Measurements from ENCODE around the gene WNT2. TPM values are rescaled to one million over a fixed set of nuclear protein-coding genes. Genes with fewer than 3 reads are reported as not detected.
A peak's percentile ranks its signal among the peaks of the same experiment; 100 is the strongest.

WNT2 gene
- total RNA-seq, 1 donor from 2014 or later, result 9.0 TPM

DNA sequence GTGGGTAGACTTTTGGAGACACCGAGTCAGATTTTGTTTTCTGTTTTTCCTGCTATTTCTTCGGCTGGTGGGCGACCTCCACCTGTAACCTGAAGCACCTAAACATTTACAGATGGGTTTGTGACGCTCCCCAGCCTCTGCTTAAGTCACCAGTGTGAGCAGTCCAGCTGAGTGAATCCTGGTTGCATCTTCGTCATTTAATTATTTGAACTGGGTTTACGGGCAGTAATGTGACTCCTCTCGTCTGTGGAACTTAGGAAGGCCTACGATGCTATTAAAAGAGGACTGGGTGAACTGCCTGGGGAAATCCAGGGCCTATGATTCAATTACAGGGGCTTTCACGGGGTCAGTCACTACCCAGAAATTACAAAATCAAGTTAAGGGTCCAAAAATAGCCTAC is 52.5 kb downstream of the WNT2 start:
- H3K4me1 ChIP-seq, result no peaks in the 10 kb centered on the region
- TF ChIP-seq, protein P1, sequence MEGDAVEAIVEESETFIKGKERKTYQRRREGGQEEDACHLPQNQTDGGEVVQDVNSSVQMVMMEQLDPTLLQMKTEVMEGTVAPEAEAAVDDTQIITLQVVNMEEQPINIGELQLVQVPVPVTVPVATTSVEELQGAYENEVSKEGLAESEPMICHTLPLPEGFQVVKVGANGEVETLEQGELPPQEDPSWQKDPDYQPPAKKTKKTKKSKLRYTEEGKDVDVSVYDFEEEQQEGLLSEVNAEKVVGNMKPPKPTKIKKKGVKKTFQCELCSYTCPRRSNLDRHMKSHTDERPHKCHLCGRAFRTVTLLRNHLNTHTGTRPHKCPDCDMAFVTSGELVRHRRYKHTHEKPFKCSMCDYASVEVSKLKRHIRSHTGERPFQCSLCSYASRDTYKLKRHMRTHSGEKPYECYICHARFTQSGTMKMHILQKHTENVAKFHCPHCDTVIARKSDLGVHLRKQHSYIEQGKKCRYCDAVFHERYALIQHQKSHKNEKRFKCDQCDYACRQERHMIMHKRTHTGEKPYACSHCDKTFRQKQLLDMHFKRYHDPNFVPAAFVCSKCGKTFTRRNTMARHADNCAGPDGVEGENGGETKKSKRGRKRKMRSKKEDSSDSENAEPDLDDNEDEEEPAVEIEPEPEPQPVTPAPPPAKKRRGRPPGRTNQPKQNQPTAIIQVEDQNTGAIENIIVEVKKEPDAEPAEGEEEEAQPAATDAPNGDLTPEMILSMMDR (IDR thresholded peaks at IDR 0.05), result no peak
- ATAC-seq (no peak), DNase-seq (no peak)
- intact Hi-C loops (cut with DNase I), result no loop called here
- no peaks in the 10 kb centered on the region for H3K36me3 ChIP-seq
- H3K4me3 ChIP-seq, result no peak overlapping the region
- H3K27ac ChIP-seq, result no peak overlapping the region
- H3K9me3 ChIP-seq, result no peaks in the 10 kb centered on the region
- H3K27me3 ChIP-seq (ENCODE audit: low read depth), result no peaks in the 10 kb centered on the region

DNA sequence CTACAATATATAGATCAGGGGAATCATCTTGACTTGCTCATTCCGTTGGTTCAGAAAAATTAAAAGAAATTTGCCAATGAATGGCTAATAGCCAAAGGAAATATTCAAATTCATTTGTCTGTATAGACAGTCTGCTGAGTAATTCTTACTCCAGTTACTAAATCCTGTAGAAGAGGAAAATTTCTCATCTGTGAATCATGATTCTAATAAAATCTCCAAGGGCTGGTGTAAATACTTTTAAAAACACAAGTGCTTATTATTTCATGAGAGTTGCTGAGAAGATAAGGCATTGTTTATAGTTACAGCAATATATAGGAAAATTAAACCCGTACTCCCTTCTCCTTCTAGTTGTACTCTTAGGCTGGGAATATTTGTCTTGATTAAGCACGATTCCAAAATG is 53.0 kb downstream of the WNT2 start:
- no peaks in the 10 kb centered on the region for H3K36me3 ChIP-seq
- H3K27me3 ChIP-seq (ENCODE audit: low read depth), result no peaks in the 10 kb centered on the region
- H3K9me3 ChIP-seq, result no peaks in the 10 kb centered on the region
- TF ChIP-seq, protein P1 (IDR thresholded peaks at IDR 0.05), result no peak
- no peak for DNase-seq
- H3K4me1 ChIP-seq, result no peaks in the 10 kb centered on the region
- no peak overlapping the region for H3K27ac ChIP-seq
- intact Hi-C loops (cut with DNase I), result no loop called here
- no peak overlapping the region for H3K4me3 ChIP-seq
- peak; percentile 11 to 55 for ATAC-seq

DNA sequence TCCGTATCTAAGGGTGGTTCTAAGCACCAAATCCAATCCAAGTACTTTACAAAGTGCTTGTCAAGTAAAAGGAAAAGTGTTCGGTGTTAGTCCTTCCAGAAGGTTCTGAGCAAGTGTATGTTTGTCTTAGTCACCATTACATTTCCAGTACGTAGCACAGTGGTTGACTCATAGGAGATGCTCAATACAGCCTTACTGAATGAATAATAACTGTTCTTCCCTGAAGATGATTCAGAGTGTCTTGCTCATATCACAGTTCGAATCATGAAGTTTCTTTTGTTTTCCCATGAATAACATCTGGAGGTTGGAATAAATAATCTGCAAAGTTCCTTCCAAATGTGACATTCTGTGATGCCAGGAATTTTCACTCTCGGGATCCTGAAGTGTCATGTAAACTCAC is 53.4 kb downstream of the WNT2 start:
- no peak overlapping the region for H3K27ac ChIP-seq

DNA sequence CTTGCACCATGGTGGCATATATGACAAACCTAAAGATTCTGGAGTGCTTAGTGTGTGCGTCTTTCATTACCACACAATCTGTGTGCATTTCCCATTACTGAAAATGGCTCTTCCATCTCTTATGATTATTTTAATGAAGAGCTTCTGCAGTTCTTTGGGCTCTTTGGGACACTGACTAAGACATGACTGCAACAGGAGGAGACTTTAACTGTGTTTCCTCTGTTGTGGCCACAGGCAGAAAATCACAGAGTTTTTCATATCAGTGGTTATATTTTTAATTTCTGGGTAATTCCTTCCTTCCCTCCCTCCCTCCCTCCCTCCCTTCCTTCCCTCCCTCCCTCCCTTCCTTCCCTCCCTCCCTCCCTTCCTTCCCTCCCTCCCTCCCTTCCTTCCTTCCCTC is 58.1 kb downstream of the WNT2 start:
- TF ChIP-seq, protein P1 (IDR thresholded peaks at IDR 0.05), result no peak
- DNase-seq, result no peak
- Histone ChIP-seq H3K27ac (no peak overlapping the region), H3K4me3 (no peak overlapping the region), H3K4me1 (no peaks in the 10 kb centered on the region), H3K9me3 (no peaks in the 10 kb centered on the region), H3K27me3 (ENCODE audit: low read depth) (no peaks in the 10 kb centered on the region), H3K36me3 (no peaks in the 10 kb centered on the region)
- intact Hi-C loops (cut with DNase I), result no loop called here
- no peak for ATAC-seq

More for the DNA sequence above, 53.4 kb downstream of the WNT2 start:
- ATAC-seq, result peak; percentile 25 to 71
- H3K4me1 ChIP-seq, result no peaks in the 10 kb centered on the region
- no peak for DNase-seq
- intact Hi-C loops (cut with DNase I), result no loop called here
- H3K9me3 ChIP-seq, result no peaks in the 10 kb centered on the region
- no peaks in the 10 kb centered on the region for H3K27me3 ChIP-seq (ENCODE audit: low read depth)
- H3K36me3 ChIP-seq, result no peaks in the 10 kb centered on the region
- TF ChIP-seq, protein P1 (IDR thresholded peaks at IDR 0.05), result no peak
- no peak overlapping the region for H3K4me3 ChIP-seq

DNA sequence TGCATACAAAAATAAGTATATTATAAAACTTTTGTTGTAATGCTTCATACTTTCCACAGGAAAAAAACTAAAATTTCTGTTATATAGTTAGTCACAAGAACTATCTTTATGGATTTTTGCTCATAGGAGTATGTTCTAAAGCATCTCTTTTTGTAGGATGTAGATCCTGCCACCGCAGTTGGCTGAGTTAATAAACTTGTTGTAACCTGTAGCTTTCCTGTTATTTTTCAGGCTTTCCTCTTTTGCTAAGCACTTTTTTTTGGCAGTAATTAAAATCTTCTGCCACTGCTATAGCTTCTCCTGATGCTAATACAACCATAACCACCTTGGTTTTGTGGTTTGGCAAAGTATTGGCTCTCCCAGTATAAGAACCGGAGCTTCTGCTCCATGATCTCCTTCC is 60.3 kb downstream of the WNT2 start:
- no peaks in the 10 kb centered on the region for H3K36me3 ChIP-seq
- TF ChIP-seq, protein P1 (IDR thresholded peaks at IDR 0.05), result no peak
- H3K4me1 ChIP-seq, result no peaks in the 10 kb centered on the region
- H3K27ac ChIP-seq, result no peak overlapping the region
- H3K4me3 ChIP-seq, result no peak overlapping the region
- intact Hi-C loops (cut with DNase I), result no loop called here
- H3K9me3 ChIP-seq, result no peaks in the 10 kb centered on the region
- ATAC-seq (no peak), DNase-seq (no peak)
- H3K27me3 ChIP-seq (ENCODE audit: low read depth), result no peaks in the 10 kb centered on the region

DNA sequence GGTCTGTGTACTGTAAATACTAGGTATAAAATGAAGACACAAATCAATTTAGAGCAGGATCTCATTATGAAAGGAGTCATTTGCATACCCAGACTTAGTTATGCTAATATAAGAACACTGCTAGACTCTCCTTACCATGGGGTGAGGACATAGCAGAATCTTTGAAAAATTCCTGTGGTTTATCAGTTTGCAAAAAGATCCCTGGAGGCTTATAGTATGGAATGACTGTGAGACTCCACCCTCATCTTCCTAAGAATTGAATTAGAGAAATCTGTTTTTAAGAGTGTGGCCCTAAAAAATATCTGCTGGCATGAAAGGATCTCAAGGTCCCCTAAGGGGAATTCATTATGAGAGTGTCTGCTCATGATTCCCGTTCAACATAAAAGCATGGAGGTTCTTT is 63.2 kb downstream of the WNT2 start:
- H3K27ac ChIP-seq, result no peak overlapping the region
- no peaks in the 10 kb centered on the region for H3K9me3 ChIP-seq
- H3K27me3 ChIP-seq (ENCODE audit: low read depth), result no peaks in the 10 kb centered on the region
- DNase-seq (no peak), ATAC-seq (no peak)
- intact Hi-C loops (cut with DNase I), result no loop called here
- TF ChIP-seq, protein P1 (IDR thresholded peaks at IDR 0.05), result no peak
- H3K4me3 ChIP-seq, result no peak overlapping the region
- H3K36me3 ChIP-seq, result no peaks in the 10 kb centered on the region
- no peaks in the 10 kb centered on the region for H3K4me1 ChIP-seq
